ENCODE results near the gene C1QTNF6. TPM values are rescaled to one million over a fixed set of nuclear protein-coding genes. Genes with fewer than 3 reads are reported as not detected.

The C1QTNF6 gene
- total and polyA plus RNA-seq, 7 experiments from 2014 or later: 1.1 to 27.6 (median 14.5) TPM

DNA sequence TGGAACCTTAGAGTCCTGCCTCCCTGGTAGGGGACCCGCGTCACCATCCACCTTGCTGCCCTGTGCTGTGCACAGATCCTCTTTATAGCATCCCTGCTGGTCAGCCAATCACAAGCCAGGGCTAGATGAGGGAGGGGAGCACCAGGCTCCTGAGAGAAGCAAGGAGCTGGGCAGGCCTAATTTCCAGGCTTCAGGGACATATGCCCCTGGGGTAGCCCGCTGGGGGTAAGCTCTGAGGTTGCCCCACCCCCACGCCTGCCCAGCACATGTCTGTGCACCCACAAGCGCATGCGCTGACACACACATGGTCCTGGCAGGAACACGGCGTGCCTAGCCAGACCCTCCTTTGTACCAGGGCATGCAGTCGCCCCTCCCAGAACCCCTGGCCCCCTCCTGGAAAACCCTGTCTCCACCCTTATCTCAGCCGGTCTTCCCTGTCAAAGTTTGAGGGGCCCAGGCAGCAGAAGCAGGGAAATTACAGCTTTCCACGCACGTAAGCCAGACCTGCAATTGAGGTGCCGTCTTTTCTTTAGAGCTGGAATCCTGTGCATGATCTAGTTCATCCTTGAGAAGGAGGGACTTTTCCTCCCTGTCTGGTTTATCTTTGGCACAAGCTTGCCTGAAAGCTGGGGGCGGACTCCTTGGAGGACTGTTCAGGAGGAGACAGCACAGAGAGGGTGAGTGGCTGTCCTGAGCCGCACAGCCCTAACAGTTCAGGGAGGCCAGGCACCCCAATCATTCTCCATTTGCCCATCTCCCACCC lies 22.2 kb upstream of the C1QTNF6 start:
- peaks cover 0 to 20% (median 7%) of the 10 kb centered on the region in 5 donors for H3K36me3 Mint-ChIP-seq
- ChIA-PET POLR2A (interaction anchor here (1.4 to 22.1 kb wide), 8 partner anchors 8 to 275 kb away, joined by 3 to 278 read pairs (median 30); partner anchors contain the start of gene RAC2), CTCF (interaction anchor here (0.7 to 3.1 kb wide), 6 partner anchors 10 to 50 kb away, joined by 3 to 16 read pairs (median 3); no protein-coding TSS in a partner anchor)
- Histone ChIP-seq H3K4me1 (ENCODE audit: control insufficient read depth in 2 of 2, insufficient read depth in 2 of 2, low read length in 2 of 2) (peaks cover 0 to 24% of the 10 kb centered on the region in 2 donors), H3K36me3 (ENCODE audit: control insufficient read depth in 2 of 3, insufficient read depth in 3 of 3, low read length in 3 of 3) (peaks cover 0 to 27% (median 3%) of the 10 kb centered on the region in 3 experiments), H3K4me3 (ENCODE audit: low read length) (no peak overlapping the region), H3K9me3 (ENCODE audit: control insufficient read depth in 2 of 3, low read length in 3 of 3) (no peaks in the 10 kb centered on the region), H3K27me3 (ENCODE audit: control insufficient read depth in 2 of 2, insufficient read depth in 2 of 2, low read length in 2 of 2) (no peaks in the 10 kb centered on the region), H3K27ac (ENCODE audit: low read depth, low read length) (peak overlapping the region; percentile 11)
- DNase-seq (no peak), ATAC-seq (no peak)
- H3K27ac Mint-ChIP-seq: peak overlapping the region; percentile 19 to 94 (median 80)
- no peaks in the 10 kb centered on the region for H3K9me3 Mint-ChIP-seq
- H3K27me3 Mint-ChIP-seq: no peaks in the 10 kb centered on the region
- intact Hi-C loops (cut with micrococcal nuclease): no loop called here
- peaks cover 22 to 85% (median 75%) of the 10 kb centered on the region in 7 donors for H3K4me1 Mint-ChIP-seq
- no peak overlapping the region for H3K4me3 Mint-ChIP-seq

GRCh38 chr22:37209140-37209845 lies 21.2 kb upstream of the C1QTNF6 start:
- ChIA-PET POLR2A (interaction anchor here (0.6 to 22.1 kb wide), 8 partner anchors 10 to 384 kb away, joined by 3 to 278 read pairs (median 30); partner anchors contain the start of gene RAC2), CTCF (interaction anchor here (0.7 to 3.1 kb wide), 10 partner anchors 10 to 50 kb away, joined by 3 to 16 read pairs (median 4); partner anchors contain the start of gene RAC2)
- Mint-ChIP-seq H3K27ac (peak overlapping the region in 8 of 9 donors; percentile 48 to 96 (median 92)), H3K27me3 (no peaks in the 10 kb centered on the region), H3K9me3 (no peaks in the 10 kb centered on the region), H3K36me3 (peaks cover 0 to 11% (median 3%) of the 10 kb centered on the region in 5 donors), H3K4me3 (peak overlapping the region in 6 of 10 donors; percentile 33 to 78 (median 60)), H3K4me1 (peaks cover 15 to 86% (median 71%) of the 10 kb centered on the region in 7 donors)
- Histone ChIP-seq H3K4me1 (ENCODE audit: control insufficient read depth in 2 of 2, insufficient read depth in 2 of 2, low read length in 2 of 2) (peaks cover 0 to 22% of the 10 kb centered on the region in 2 donors), H3K36me3 (ENCODE audit: control insufficient read depth in 2 of 3, insufficient read depth in 3 of 3, low read length in 3 of 3) (peaks cover 0 to 20% (median 3%) of the 10 kb centered on the region in 3 experiments), H3K27me3 (ENCODE audit: control insufficient read depth in 2 of 2, insufficient read depth in 2 of 2, low read length in 2 of 2) (no peaks in the 10 kb centered on the region), H3K27ac (ENCODE audit: low read depth, low read length) (peak overlapping the region; percentile 63), H3K9me3 (ENCODE audit: control insufficient read depth in 2 of 3, low read length in 3 of 3) (no peaks in the 10 kb centered on the region), H3K4me3 (ENCODE audit: low read length) (no peak overlapping the region)
- ATAC-seq (no peak), DNase-seq (no peak)
- intact Hi-C loops (cut with micrococcal nuclease): loop anchor here in 1 of 2 donors (2.0 kb wide), 1 partner anchor 52 kb away; no protein-coding TSS in a partner anchor

DNA sequence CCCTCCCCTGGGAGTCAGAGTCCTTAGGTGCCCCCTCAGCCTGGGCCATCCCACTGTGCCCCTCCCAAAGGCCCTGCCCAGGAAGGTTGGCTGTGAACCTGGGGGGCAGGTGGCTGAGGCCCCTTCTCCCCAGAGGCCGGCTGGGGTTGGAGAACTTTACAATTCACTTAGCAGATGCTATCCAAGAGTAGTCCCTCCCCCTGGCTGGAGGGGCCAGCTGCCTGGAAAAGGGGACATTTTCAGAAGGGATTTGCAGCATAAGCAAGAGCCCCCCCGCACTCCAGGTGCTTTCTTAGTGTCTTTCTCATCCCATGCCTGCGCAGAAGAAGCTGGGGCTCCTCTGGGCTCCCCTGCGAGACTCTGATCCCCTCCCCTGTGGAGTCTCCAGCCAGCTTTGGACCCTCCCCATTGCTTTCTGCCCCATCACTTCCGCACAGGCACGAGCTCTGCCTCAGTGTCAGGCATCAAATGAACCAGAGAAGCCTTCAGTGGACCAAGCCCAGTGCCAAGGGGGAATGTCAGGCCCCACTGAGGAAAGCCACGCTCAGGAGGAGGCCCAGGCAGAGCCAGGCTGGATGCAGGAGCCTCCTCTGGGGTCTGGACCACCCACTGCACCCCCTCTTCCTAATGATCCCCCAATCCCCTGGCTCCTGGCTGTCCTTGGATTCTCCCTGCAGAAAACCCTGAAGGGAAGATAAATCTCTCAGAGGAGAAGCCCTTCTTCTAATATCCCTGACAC lies 20.5 kb upstream of the C1QTNF6 start:
- ATAC-seq: peak; percentile 13
- peak overlapping the region in 9 of 10 donors; percentile 42 to 78 (median 68) for H3K4me3 Mint-ChIP-seq
- H3K36me3 Mint-ChIP-seq: peaks cover 0 to 5% (median 0%) of the 10 kb centered on the region in 5 donors
- ChIA-PET POLR2A (interaction anchor here (0.6 to 22.1 kb wide), 10 partner anchors 9 to 384 kb away, joined by 3 to 278 read pairs (median 5); partner anchors contain the start of gene RAC2), CTCF (interaction anchor here (0.7 to 3.1 kb wide), 9 partner anchors 9 to 241 kb away, joined by 3 to 16 read pairs (median 5); partner anchors contain the start of gene RAC2)
- H3K4me1 Mint-ChIP-seq: peaks cover 13 to 84% (median 67%) of the 10 kb centered on the region in 7 donors
- no peak for DNase-seq
- no peaks in the 10 kb centered on the region for H3K27me3 Mint-ChIP-seq
- no peaks in the 10 kb centered on the region for H3K9me3 Mint-ChIP-seq
- H3K27me3 ChIP-seq (ENCODE audit: control insufficient read depth in 2 of 2, insufficient read depth in 2 of 2, low read length in 2 of 2): no peaks in the 10 kb centered on the region
- peaks cover 0 to 22% of the 10 kb centered on the region in 2 donors for H3K4me1 ChIP-seq (ENCODE audit: control insufficient read depth in 2 of 2, insufficient read depth in 2 of 2, low read length in 2 of 2)
- peak overlapping the region in 8 of 9 donors; percentile 68 to 96 (median 92) for H3K27ac Mint-ChIP-seq
- H3K4me3 ChIP-seq (ENCODE audit: low read length): no peak overlapping the region
- intact Hi-C loops (cut with micrococcal nuclease): loop anchor here in 1 of 2 donors (1.0 to 2.0 kb wide), 4 partner anchors 9 to 52 kb away; no protein-coding TSS in a partner anchor
- H3K27ac ChIP-seq (ENCODE audit: low read depth, low read length): peak overlapping the region; percentile 63
- H3K36me3 ChIP-seq (ENCODE audit: control insufficient read depth in 2 of 3, insufficient read depth in 3 of 3, low read length in 3 of 3): peaks cover 0 to 14% (median 2%) of the 10 kb centered on the region in 3 experiments
- H3K9me3 ChIP-seq (ENCODE audit: control insufficient read depth in 2 of 3, low read length in 3 of 3): no peaks in the 10 kb centered on the region

- peak in 6 of 9 donors; percentile 48 to 73 (median 65) for DNase-seq
- Histone ChIP-seq H3K36me3 (ENCODE audit: control insufficient read depth in 2 of 3, insufficient read depth in 3 of 3, low read length in 3 of 3) (peaks cover 0 to 14% (median 0%) of the 10 kb centered on the region in 3 experiments), H3K4me1 (ENCODE audit: control insufficient read depth in 2 of 2, insufficient read depth in 2 of 2, low read length in 2 of 2) (peaks cover 0 to 22% of the 10 kb centered on the region in 2 donors), H3K27me3 (ENCODE audit: control insufficient read depth in 2 of 2, insufficient read depth in 2 of 2, low read length in 2 of 2) (no peaks in the 10 kb centered on the region), H3K9me3 (ENCODE audit: control insufficient read depth in 2 of 3, low read length in 3 of 3) (no peaks in the 10 kb centered on the region), H3K27ac (ENCODE audit: low read depth, low read length) (peak overlapping the region; percentile 63), H3K4me3 (ENCODE audit: low read length) (no peak overlapping the region)
- Mint-ChIP-seq H3K27ac (peak overlapping the region; percentile 23 to 96 (median 91)), H3K9me3 (no peaks in the 10 kb centered on the region), H3K4me1 (peaks cover 12 to 84% (median 64%) of the 10 kb centered on the region in 7 donors), H3K36me3 (peaks cover 0 to 5% (median 0%) of the 10 kb centered on the region in 5 donors), H3K27me3 (no peaks in the 10 kb centered on the region), H3K4me3 (peak overlapping the region in 9 of 10 donors; percentile 34 to 78 (median 68))
- intact Hi-C loops (cut with micrococcal nuclease): loop anchor here in 1 of 2 donors (1.0 to 2.0 kb wide), 4 partner anchors 9 to 53 kb away; no protein-coding TSS in a partner anchor
- ChIA-PET CTCF (interaction anchor here (0.8 to 3.1 kb wide), 8 partner anchors 9 to 241 kb away, joined by 3 to 16 read pairs (median 6); no protein-coding TSS in a partner anchor), POLR2A (interaction anchor here (0.6 to 22.1 kb wide), 9 partner anchors 9 to 78 kb away, joined by 3 to 278 read pairs (median 5); partner anchors contain the start of gene RAC2)
- ATAC-seq: peak; percentile 83
Observed at GRCh38 chr22:37207981-37208380, 19.9 kb upstream of the C1QTNF6 start.

- H3K36me3 Mint-ChIP-seq: peaks cover 0 to 3% (median 0%) of the 10 kb centered on the region in 5 donors
- H3K4me1 ChIP-seq (ENCODE audit: control insufficient read depth in 2 of 2, insufficient read depth in 2 of 2, low read length in 2 of 2): peaks cover 0 to 22% of the 10 kb centered on the region in 2 donors
- intact Hi-C loops (cut with micrococcal nuclease): no loop called here
Observed at GRCh38 chr22:37206841-37207821, 19.1 kb upstream of the C1QTNF6 start.

More at GRCh38 chr22:37206841-37207821, 19.1 kb upstream of the C1QTNF6 start:
- peak overlapping the region in 6 of 10 donors; percentile 17 to 78 (median 50) for H3K4me3 Mint-ChIP-seq
- ATAC-seq (no peak), DNase-seq (no peak)
- ChIA-PET CTCF (interaction anchor here (0.9 to 2.6 kb wide), 7 partner anchors 8 to 61 kb away, joined by 3 to 11 read pairs (median 3); no protein-coding TSS in a partner anchor), POLR2A (interaction anchor here (1.0 to 22.1 kb wide), 8 partner anchors 8 to 54 kb away, joined by 4 to 278 read pairs (median 26); partner anchors contain the start of gene RAC2)
- peak overlapping the region in 8 of 9 donors; percentile 29 to 96 (median 92) for H3K27ac Mint-ChIP-seq
- Histone ChIP-seq H3K9me3 (ENCODE audit: control insufficient read depth in 2 of 3, low read length in 3 of 3) (no peaks in the 10 kb centered on the region), H3K27me3 (ENCODE audit: control insufficient read depth in 2 of 2, insufficient read depth in 2 of 2, low read length in 2 of 2) (no peaks in the 10 kb centered on the region), H3K4me3 (ENCODE audit: low read length) (no peak overlapping the region), H3K36me3 (ENCODE audit: control insufficient read depth in 2 of 3, insufficient read depth in 3 of 3, low read length in 3 of 3) (peaks cover 0 to 14% (median 0%) of the 10 kb centered on the region in 3 experiments), H3K27ac (ENCODE audit: low read depth, low read length) (peak overlapping the region; percentile 63)
- H3K4me1 Mint-ChIP-seq: peaks cover 12 to 81% (median 58%) of the 10 kb centered on the region in 7 donors
- no peaks in the 10 kb centered on the region for H3K27me3 Mint-ChIP-seq
- H3K9me3 Mint-ChIP-seq: no peaks in the 10 kb centered on the region

Data from naive thymus-derived CD4-positive, alpha-beta T cell (primary cell).